Vagina (tissue), 2 donors: ENCODE data around the gene KCNH5. TPM values are rescaled to one million over a fixed set of nuclear protein-coding genes. Genes with fewer than 3 reads are reported as not detected.

Source experiments
- DNase-seq, 2 donors: peaks; one replicate each; pipeline ENCODE4 v3.0.0-alpha.2; 2017; ENCODE audit errors: extremely low spot score in 2 of 2
- H3K27ac ChIP-seq: fragments of 200-600 bp; sonication (generic); one replicate; pipeline ENCODE4 v1.5.1; 2019
- H3K27me3 ChIP-seq: fragments of 200-600 bp; sonication (generic); one replicate; pipeline ENCODE4 v1.5.1; 2019
- H3K36me3 ChIP-seq, 2 donors: fragments of 200-600 bp; sonication (generic); one replicate each; pipeline ENCODE4 v1.5.1; 2017 to 2019
- H3K4me1 ChIP-seq: fragments of 200-600 bp; sonication (generic); one replicate; pipeline ENCODE4 v1.5.1; 2019
- H3K4me3 ChIP-seq, 2 donors: fragments of 200-600 bp; sonication (generic); 1 replicate in 1 of 2; 2 replicates in 1 of 2; pipeline ENCODE4 v1.5.1; 2016 to 2019
- H3K9me3 ChIP-seq: fragments of 200-600 bp; sonication (generic); one replicate; pipeline ENCODE4 v1.5.1; 2019
- POLR2A ChIP-seq, 2 donors: fragments of 450-650 bp; IDR thresholded peaks; one replicate each; pipeline ENCODE4 v1.6.1; 2017; ENCODE audit warnings: antibody characterized with exemption in 2 of 2, mild to moderate bottlenecking in 2 of 2, moderate library complexity in 2 of 2
- POLR2AphosphoS5 ChIP-seq, 2 donors: sonication (generic); formaldehyde crosslinking; IDR thresholded peaks; one replicate each; pipeline ENCODE4 v1.9.0; 2017; ENCODE audit warnings: antibody characterized with exemption in 2 of 2, mild to moderate bottlenecking in 2 of 2, low read depth in 1 of 2; ENCODE audit not compliant: insufficient read depth in 1 of 2
- intact Hi-C: fragments of 100-400 bp; cut with DNase I; formaldehyde crosslinking; loops from one replicate; pipeline ENCODE4 v1.15.1; 2023
- total RNA-seq: library from RNA; depleted of rRNA; stranded (reverse); fragments of >200 nt; gene quantifications from one replicate; pipeline ENCODE4 v1.2.3, GENCODE V29; 2016
- TF ChIP-seq, protein P1 (sequence below), 3 experiments: fragments of 450-650 bp in 2 of 3; fragments of 200-600 bp in 1 of 3; sonication (generic) in 1 of 3; IDR thresholded peaks; one replicate each; pipeline ENCODE4 v1.5.1; 2017 to 2019; ENCODE audit warnings: antibody characterized with exemption in 3 of 3, mild to moderate bottlenecking in 2 of 3, moderate library complexity in 2 of 3

KCNH5 gene
- total RNA-seq, 1 donor from 2014 or later: 0.49 TPM

DNA sequence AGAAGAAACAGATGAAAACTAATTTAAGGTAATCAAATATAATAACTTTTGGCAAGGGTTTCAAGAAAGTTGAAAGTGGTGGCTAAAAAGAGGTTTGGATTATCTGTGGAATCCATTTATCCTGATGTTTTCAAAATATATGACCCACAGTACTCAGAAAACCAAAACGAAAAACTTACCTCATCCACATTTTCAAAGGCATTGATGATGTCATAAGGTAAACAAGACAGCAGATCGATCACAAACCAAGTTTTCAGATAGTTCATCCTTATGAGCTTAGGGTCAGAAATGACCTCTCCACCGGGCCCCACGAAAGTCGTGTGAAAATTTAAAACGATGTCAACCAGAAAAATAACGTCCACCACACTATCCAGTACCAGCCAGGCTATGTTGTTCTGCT, 64.6 kb downstream of the KCNH5 start:
- Histone ChIP-seq H3K4me3 (no peak overlapping the region), H3K27ac (no peak overlapping the region), H3K4me1 (no peaks in the 10 kb centered on the region), H3K9me3 (no peaks in the 10 kb centered on the region), H3K36me3 (no peaks in the 10 kb centered on the region), H3K27me3 (no peaks in the 10 kb centered on the region)
- no peak for TF ChIP-seq POLR2A (IDR thresholded peaks at IDR 0.05)
- TF ChIP-seq, protein P1, sequence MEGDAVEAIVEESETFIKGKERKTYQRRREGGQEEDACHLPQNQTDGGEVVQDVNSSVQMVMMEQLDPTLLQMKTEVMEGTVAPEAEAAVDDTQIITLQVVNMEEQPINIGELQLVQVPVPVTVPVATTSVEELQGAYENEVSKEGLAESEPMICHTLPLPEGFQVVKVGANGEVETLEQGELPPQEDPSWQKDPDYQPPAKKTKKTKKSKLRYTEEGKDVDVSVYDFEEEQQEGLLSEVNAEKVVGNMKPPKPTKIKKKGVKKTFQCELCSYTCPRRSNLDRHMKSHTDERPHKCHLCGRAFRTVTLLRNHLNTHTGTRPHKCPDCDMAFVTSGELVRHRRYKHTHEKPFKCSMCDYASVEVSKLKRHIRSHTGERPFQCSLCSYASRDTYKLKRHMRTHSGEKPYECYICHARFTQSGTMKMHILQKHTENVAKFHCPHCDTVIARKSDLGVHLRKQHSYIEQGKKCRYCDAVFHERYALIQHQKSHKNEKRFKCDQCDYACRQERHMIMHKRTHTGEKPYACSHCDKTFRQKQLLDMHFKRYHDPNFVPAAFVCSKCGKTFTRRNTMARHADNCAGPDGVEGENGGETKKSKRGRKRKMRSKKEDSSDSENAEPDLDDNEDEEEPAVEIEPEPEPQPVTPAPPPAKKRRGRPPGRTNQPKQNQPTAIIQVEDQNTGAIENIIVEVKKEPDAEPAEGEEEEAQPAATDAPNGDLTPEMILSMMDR (IDR thresholded peaks at IDR 0.05): no peak
- TF ChIP-seq POLR2AphosphoS5 (IDR thresholded peaks at IDR 0.05; ENCODE audit: insufficient read depth in 1 of 2, low read depth in 1 of 2): no peak
- intact Hi-C loops: no loop called here
- DNase-seq: no peak

DNA sequence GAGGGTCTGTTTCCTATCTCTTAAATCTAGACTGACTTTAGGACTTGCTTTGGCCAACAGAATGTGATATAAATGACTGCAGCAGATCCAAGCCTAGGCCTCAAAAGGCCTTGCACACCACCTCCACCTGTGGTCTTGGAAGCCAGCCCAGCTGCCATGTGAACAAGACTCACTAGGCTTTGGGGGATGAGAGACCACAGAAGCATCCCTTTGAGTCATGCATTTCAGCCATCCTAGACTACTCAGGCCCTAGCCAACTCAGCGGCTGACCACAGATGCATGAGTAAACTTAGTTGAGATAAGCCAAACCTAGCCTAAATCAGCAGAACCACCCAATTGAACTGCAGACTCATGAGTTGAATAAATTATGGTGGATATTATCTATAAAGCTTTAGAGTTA, 87.7 kb downstream of the KCNH5 start:
- H3K27ac ChIP-seq: no peak overlapping the region
- no peaks in the 10 kb centered on the region for H3K9me3 ChIP-seq
- TF ChIP-seq, protein P1 (IDR thresholded peaks at IDR 0.05): no peak
- TF ChIP-seq POLR2A (IDR thresholded peaks at IDR 0.05) (no peak), POLR2AphosphoS5 (IDR thresholded peaks at IDR 0.05; ENCODE audit: insufficient read depth in 1 of 2, low read depth in 1 of 2) (no peak)
- H3K4me3 ChIP-seq: no peak overlapping the region
- no peaks in the 10 kb centered on the region for H3K4me1 ChIP-seq
- intact Hi-C loops: no loop called here
- DNase-seq: no peak
- no peaks in the 10 kb centered on the region for H3K27me3 ChIP-seq
- H3K36me3 ChIP-seq: no peaks in the 10 kb centered on the region

DNA sequence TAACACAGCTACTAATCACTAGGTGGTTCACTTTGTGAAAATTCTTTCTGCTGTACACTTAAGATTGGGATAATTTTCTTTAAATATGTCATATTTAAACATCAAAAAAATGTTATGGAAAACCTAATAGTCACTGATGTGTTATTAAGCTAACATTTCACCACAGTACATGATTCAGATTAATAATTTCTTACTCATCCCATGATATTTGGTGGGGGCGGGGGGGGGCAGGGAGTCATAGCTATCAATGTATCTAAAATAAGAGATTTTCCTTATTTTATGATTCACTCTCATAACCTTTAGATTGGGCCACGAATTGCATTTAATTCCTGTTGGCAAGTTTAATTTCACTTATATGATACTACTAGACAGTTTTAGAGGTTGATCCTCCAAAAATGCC, 88.8 kb downstream of the KCNH5 start:
- no peaks in the 10 kb centered on the region for H3K4me1 ChIP-seq
- intact Hi-C loops: no loop called here
- H3K27me3 ChIP-seq: no peaks in the 10 kb centered on the region
- H3K9me3 ChIP-seq: no peaks in the 10 kb centered on the region
- TF ChIP-seq, protein P1 (IDR thresholded peaks at IDR 0.05): no peak
- TF ChIP-seq POLR2AphosphoS5 (IDR thresholded peaks at IDR 0.05; ENCODE audit: insufficient read depth in 1 of 2, low read depth in 1 of 2): no peak
- no peak for TF ChIP-seq POLR2A (IDR thresholded peaks at IDR 0.05)
- DNase-seq: no peak
- H3K36me3 ChIP-seq: no peaks in the 10 kb centered on the region
- H3K27ac ChIP-seq: no peak overlapping the region
- no peak overlapping the region for H3K4me3 ChIP-seq

DNA sequence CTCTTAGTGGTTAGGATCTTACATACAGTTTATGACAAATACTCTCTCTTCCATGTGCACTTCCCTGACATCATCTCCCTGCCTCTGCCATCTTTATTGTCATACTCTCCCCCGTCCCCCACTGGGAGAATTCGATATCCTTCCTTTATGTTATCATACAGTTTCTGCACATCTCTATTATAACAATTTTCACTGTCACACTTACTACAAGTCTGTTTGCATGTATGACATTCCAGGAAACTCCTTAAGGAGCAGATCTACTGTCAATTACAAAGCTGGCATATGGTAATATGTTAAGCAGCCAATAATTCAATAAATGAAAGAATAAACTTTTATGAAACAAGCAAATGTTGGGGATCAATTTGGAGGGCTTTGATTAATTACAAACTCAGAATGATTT, 91.1 kb downstream of the KCNH5 start:
- Histone ChIP-seq H3K27me3 (no peaks in the 10 kb centered on the region), H3K4me1 (no peaks in the 10 kb centered on the region), H3K36me3 (no peaks in the 10 kb centered on the region), H3K4me3 (no peak overlapping the region), H3K27ac (no peak overlapping the region), H3K9me3 (no peaks in the 10 kb centered on the region)
- intact Hi-C loops: no loop called here
- DNase-seq: no peak
- TF ChIP-seq POLR2A (IDR thresholded peaks at IDR 0.05): no peak
- no peak for TF ChIP-seq POLR2AphosphoS5 (IDR thresholded peaks at IDR 0.05; ENCODE audit: insufficient read depth in 1 of 2, low read depth in 1 of 2)
- TF ChIP-seq, protein P1 (IDR thresholded peaks at IDR 0.05): no peak

DNA sequence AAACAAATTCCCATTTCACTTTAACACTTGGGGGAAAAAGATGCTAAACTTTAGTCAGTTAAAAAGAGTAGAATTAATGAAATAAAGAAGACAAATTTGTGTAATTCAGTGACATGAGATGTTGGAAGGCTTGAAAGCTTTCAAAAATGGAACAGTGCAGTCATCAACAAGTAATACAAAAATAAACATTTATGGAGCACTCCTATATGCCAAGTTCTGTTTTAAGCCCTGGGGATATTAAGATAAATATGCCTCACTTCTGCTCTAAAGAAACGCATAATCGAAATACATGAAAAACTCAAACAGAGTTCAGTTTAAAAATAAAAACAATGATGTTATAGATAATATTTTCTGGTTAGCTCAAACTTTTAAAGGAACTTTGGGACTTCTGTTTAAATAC, 93.0 kb downstream of the KCNH5 start:
- Histone ChIP-seq H3K27ac (no peak overlapping the region), H3K36me3 (no peaks in the 10 kb centered on the region), H3K9me3 (no peaks in the 10 kb centered on the region), H3K27me3 (no peaks in the 10 kb centered on the region), H3K4me3 (no peak overlapping the region), H3K4me1 (no peaks in the 10 kb centered on the region)
- intact Hi-C loops: no loop called here
- TF ChIP-seq POLR2A (IDR thresholded peaks at IDR 0.05) (no peak), POLR2AphosphoS5 (IDR thresholded peaks at IDR 0.05; ENCODE audit: insufficient read depth in 1 of 2, low read depth in 1 of 2) (no peak)
- TF ChIP-seq, protein P1 (IDR thresholded peaks at IDR 0.05): no peak
- DNase-seq: no peak
